ENCODE results near the gene ZNF556. TPM values are rescaled to one million over a fixed set of nuclear protein-coding genes. Genes with fewer than 3 reads are reported as not detected.
"Not testable (repeated sequence)": the region's sequence is repeated elsewhere in the genome, so short reads cannot be mapped to it uniquely, and the experiment has no call there.

The ZNF556 gene
- total and polyA plus RNA-seq, 2 experiments from 2014 or later, result not detected

- H3K4me1 Mint-ChIP-seq; H3K9me2 ChIP-seq (ENCODE audit: insufficient read depth); H3K27ac Mint-ChIP-seq; H3K27ac ChIP-seq (ENCODE audit: low read depth); H2AFZ ChIP-seq; H3K4me3 Mint-ChIP-seq; H3K4me3 ChIP-seq; H3K4me2 ChIP-seq; H3K79me2 ChIP-seq (replicated peaks; ENCODE audit: insufficient read depth); H3F3A ChIP-seq (replicated peaks; ENCODE audit: low read depth); H3K4me1 ChIP-seq (ENCODE audit: insufficient read depth); H3K27me3 Mint-ChIP-seq (ENCODE audit: insufficient read depth, low read depth, poor library complexity); H3K36me3 ChIP-seq (ENCODE audit: insufficient read depth); H4K20me1 ChIP-seq (replicated peaks; ENCODE audit: insufficient read depth); ATAC-seq; H3K27me3 ChIP-seq (ENCODE audit: insufficient read depth): not testable (repeated sequence)
- Mint-ChIP-seq H3K9me3 (peaks cover 85% of the 10 kb centered on the region), H3K36me3 (ENCODE audit: low read depth) (peaks cover 32% of the 10 kb centered on the region)
- peak; percentile 19 for DNase-seq (ENCODE audit: low spot score)
- peak; percentile 30 to 31; a peak in 3 of 4 replicates for TF ChIP-seq CTCF (conservative IDR thresholded peaks at IDR 0.05; ENCODE audit: low read depth in 2 of 2)
These were observed 5.0 kb downstream of the ZNF556 start for GRCh38 chr19:2872175-2872574.

DNA sequence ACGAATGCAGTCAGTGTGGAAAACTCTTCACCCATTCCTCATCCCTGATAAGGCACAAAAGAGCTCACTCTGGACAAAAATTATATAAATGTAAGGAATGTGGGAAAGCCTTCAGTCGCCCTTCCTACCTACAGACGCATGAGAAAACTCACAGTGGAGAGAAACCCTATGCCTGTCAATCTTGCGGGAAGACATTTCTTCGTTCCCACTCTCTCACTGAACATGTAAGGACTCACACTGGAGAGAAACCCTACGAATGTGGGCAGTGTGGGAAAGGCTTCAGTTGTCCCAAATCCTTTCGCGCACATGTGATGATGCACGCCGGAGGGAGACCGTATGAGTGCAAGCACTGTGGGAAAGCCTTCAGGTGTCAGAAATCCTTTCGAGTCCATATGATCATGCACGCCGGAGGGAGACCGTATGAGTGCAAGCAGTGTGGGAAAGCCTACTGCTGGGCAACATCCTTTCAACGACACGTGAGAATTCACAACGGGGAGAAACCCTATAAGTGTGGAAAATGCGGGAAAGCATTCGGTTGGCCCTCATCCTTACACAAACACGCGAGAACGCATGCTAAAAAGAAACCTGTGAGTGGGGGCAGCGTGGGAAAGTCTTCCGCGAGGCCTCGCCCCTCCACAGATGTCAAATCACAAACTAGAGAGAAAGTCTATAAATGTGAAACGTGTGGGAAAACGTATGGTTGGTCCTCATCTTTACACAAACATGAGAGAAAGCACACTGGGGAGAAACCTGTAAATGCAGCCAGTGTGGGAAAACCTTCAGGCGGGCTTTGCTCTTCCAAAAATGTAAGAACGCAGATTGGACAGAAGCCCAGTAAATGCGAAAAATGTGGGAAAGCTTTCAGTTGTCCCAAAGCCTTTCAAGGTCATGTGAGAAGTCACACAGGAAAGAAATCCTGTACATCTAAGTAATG is 10.5 kb downstream of the ZNF556 start:
- Histone ChIP-seq H2AFZ (no peak overlapping the region), H3K4me2 (no peak overlapping the region), H3K79me2 (replicated peaks; ENCODE audit: insufficient read depth) (no peaks in the 10 kb centered on the region), H3K4me3 (no peak overlapping the region), H3K36me3 (ENCODE audit: insufficient read depth) (no peaks in the 10 kb centered on the region), H3F3A (replicated peaks; ENCODE audit: low read depth) (no peaks in the 10 kb centered on the region), H3K9me2 (ENCODE audit: insufficient read depth) (no peaks in the 10 kb centered on the region), H3K27me3 (ENCODE audit: insufficient read depth) (no peaks in the 10 kb centered on the region), H3K27ac (ENCODE audit: low read depth) (no peak overlapping the region), H4K20me1 (replicated peaks; ENCODE audit: insufficient read depth) (no peaks in the 10 kb centered on the region), H3K4me1 (ENCODE audit: insufficient read depth) (no peaks in the 10 kb centered on the region)
- ATAC-seq (no peak), DNase-seq (ENCODE audit: low spot score) (no peak)
- peaks cover 81% of the 10 kb centered on the region for H3K9me3 Mint-ChIP-seq
- no peaks in the 10 kb centered on the region for H3K4me1 Mint-ChIP-seq
- peaks cover 23% of the 10 kb centered on the region; the same call in 2 of the 3 replicates for H3K36me3 Mint-ChIP-seq (ENCODE audit: low read depth)
- no peak overlapping the region for H3K27ac Mint-ChIP-seq
- H3K4me3 Mint-ChIP-seq, result no peak overlapping the region
- H3K27me3 Mint-ChIP-seq (ENCODE audit: insufficient read depth, low read depth, poor library complexity), result peaks cover 4% of the 10 kb centered on the region
- TF ChIP-seq ZNF462 (CRISPR knock-in tag; IDR thresholded peaks at IDR 0.05) (no peak), POLR2AphosphoS5 (IDR thresholded peaks at IDR 0.05; ENCODE audit: low read depth) (no peak), JUNB (IDR thresholded peaks at IDR 0.05; ENCODE audit: unreplicated experiment) (no peak), ZNF331 (CRISPR knock-in tag; IDR thresholded peaks at IDR 0.05; ENCODE audit: low read depth) (no peak), STAT1 (IDR thresholded peaks at IDR 0.05; ENCODE audit: unreplicated experiment) (no peak), EZH2phosphoT487 (IDR thresholded peaks at IDR 0.05; ENCODE audit: unreplicated experiment) (no peak)
- TF ChIP-seq, protein P1, sequence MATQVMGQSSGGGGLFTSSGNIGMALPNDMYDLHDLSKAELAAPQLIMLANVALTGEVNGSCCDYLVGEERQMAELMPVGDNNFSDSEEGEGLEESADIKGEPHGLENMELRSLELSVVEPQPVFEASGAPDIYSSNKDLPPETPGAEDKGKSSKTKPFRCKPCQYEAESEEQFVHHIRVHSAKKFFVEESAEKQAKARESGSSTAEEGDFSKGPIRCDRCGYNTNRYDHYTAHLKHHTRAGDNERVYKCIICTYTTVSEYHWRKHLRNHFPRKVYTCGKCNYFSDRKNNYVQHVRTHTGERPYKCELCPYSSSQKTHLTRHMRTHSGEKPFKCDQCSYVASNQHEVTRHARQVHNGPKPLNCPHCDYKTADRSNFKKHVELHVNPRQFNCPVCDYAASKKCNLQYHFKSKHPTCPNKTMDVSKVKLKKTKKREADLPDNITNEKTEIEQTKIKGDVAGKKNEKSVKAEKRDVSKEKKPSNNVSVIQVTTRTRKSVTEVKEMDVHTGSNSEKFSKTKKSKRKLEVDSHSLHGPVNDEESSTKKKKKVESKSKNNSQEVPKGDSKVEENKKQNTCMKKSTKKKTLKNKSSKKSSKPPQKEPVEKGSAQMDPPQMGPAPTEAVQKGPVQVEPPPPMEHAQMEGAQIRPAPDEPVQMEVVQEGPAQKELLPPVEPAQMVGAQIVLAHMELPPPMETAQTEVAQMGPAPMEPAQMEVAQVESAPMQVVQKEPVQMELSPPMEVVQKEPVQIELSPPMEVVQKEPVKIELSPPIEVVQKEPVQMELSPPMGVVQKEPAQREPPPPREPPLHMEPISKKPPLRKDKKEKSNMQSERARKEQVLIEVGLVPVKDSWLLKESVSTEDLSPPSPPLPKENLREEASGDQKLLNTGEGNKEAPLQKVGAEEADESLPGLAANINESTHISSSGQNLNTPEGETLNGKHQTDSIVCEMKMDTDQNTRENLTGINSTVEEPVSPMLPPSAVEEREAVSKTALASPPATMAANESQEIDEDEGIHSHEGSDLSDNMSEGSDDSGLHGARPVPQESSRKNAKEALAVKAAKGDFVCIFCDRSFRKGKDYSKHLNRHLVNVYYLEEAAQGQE (IDR thresholded peaks at IDR 0.05; ENCODE audit: unreplicated experiment), result no peak

All from GM23338 (cell line).